Prostate gland (tissue), 2 donors: Measurements from ENCODE around the gene CCN2.

Experiments
- CTCF ChIP-seq, 4 experiments: fragments of 200-600 bp in 2 of 4; fragments of 450-650 bp in 2 of 4; sonication (generic) in 2 of 4; IDR thresholded peaks; 1 replicate in 3 of 4; 2 replicates in 1 of 4; pipeline ENCODE4 v1.5.1; 2016 to 2019; ENCODE audit warnings: antibody characterized with exemption in 4 of 4, mild to moderate bottlenecking in 2 of 4, moderate library complexity in 2 of 4
- POLR2A ChIP-seq: fragments of 450-650 bp; IDR thresholded peaks from one replicate; pipeline ENCODE4 v1.6.1; 2016; ENCODE audit warnings: antibody characterized with exemption, mild to moderate bottlenecking
- POLR2AphosphoS5 ChIP-seq: sonication (generic); formaldehyde crosslinking; IDR thresholded peaks from one replicate; pipeline ENCODE4 v1.6.1; 2017; ENCODE audit warnings: antibody characterized with exemption

GRCh38 chr6:131952886-131953509 is 1.8 kb upstream of the CCN2 start:
- TF ChIP-seq CTCF (IDR thresholded peaks at IDR 0.05) (no peak), POLR2A (no peak), POLR2AphosphoS5 (no peak)
